Measurements from ENCODE around the gene EHBP1.

EHBP1 gene

DNA sequence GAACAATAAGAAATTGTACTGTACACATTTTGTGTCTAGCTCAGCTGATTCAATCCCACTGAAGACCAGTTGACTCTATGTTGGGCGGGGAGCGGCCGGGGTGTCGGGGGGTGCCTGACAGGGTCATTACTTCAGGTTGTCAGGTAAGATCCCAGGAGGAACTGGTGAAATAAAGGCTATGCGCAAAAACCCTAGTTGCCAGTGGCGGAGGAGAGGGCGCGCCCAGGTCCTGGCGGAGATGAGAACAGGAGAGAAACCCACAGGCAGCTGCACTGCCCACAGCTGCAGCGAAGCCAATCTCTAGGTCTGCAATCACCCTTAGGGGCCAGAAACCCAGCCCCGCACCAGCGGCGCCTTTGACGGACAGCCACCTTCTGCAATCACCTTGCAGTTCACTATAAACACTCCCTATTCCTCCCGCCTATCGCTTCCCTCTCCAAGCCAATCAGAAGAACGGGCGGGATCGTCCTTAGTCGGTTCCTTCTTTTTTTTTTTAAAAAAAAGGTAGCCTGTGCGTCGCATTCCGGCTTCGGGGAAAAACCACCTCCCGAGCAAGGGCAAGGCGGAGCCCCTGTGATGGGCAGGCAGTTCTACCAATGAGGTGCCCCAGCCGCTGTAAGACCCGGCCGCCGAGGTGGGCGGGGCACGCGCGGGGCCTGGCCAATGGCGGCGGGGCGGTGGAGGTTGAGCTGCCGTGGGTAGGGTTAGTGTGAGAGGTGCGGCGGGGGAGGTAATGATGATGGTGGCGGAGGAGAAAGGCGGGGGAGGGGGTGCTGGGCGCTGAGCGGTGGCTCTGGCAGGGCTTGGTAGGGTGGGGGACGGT lies at the start of gene EHBP1:
TSS of gene EHBP1 (plus strand) at position 707 of the 823 bp plus-strand sequence. CDS start 1,479 bp downstream, outside the sequence.
- peak; percentile 99 for DNase-seq

DNA sequence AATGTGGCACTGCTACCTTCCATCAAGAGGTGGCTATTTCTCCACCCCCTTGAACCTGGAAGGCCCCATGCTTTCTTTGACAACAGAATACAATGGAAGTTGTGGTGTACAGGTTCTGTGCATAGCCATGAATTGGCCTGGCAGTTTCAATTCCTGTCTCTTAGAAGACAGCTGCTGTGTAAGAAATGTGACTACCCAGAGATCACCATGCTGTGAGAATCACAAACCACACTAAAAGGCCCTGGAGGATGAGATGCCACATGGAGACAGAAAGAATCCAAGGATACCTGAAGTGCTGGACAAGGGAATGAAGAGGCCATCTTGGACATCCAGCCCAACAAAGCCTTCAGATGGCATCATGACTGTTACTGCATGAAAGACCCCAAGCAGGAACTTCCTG lies 47.7 kb upstream of the EHBP1 start:
- DNase-seq = no peak

GRCh38 chr2:62658891-62659290 lies 46.6 kb upstream of the EHBP1 start:
- no peak for DNase-seq

DNA sequence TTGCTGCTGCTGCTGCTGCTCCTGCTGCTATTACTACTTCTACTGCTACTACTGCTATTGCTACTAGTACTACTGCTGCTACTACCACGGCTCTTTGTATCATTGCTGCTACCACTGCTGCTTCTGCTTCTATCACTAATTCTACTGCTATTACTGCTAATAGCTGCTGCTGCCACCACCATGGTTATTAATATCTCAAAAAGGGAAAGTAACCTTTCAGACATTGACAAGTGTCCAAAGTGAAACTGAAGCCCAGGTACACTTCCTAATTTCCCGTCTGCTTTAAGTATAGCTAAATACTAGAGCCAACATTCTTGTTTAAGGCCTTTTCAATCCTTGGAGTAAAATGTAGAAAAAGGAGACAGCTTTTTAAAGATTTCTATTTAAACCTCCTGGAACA lies 45.4 kb upstream of the EHBP1 start:
- DNase-seq = no peak

GRCh38 chr2:62660582-62661262 lies 44.8 kb upstream of the EHBP1 start:
- no peak for DNase-seq

- DNase-seq = no peak
Observed at GRCh38 chr2:62661263-62661635, 44.3 kb upstream of the EHBP1 start.

DNA sequence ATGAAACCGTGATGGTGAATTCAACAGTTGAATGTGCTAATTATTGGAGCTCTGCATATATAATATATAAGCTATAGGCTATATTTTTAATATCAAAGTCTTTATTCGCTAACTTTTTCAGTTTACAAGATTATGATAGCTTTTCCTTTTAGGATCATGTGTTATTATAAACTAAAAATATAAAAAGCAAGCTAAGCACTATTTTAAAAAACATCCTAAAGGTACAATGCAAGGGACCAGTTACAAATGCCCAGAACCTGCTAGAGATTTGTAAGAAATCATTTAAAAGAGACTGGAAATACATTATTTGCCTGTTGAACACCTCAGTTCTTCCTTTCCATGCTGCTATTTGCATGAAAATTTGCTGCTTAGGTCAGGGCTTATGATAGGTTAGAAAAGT lies 43.4 kb upstream of the EHBP1 start:
- DNase-seq = no peak

DNA sequence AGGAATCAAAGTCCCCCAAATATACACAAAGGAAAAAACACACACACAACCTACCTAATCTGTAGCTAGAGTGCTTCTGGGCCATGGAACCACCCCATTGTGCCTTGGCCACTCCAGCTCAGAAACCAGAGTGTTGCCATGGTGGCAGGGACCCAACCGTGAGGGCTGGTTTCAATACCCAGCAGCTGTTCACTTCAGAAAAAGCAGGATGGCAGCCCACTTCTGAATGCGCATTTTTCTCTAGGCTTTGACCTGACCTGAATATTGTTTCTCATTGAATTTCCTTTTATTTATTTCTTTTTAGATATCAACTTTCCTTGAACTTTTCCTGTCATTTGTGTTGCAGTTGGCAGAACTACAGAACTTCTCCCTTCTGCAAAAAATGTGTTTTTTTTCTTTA lies 43.0 kb upstream of the EHBP1 start:
- no peak for DNase-seq

GRCh38 chr2:62663411-62663810 lies 42.1 kb upstream of the EHBP1 start:
- no peak for DNase-seq

DNA sequence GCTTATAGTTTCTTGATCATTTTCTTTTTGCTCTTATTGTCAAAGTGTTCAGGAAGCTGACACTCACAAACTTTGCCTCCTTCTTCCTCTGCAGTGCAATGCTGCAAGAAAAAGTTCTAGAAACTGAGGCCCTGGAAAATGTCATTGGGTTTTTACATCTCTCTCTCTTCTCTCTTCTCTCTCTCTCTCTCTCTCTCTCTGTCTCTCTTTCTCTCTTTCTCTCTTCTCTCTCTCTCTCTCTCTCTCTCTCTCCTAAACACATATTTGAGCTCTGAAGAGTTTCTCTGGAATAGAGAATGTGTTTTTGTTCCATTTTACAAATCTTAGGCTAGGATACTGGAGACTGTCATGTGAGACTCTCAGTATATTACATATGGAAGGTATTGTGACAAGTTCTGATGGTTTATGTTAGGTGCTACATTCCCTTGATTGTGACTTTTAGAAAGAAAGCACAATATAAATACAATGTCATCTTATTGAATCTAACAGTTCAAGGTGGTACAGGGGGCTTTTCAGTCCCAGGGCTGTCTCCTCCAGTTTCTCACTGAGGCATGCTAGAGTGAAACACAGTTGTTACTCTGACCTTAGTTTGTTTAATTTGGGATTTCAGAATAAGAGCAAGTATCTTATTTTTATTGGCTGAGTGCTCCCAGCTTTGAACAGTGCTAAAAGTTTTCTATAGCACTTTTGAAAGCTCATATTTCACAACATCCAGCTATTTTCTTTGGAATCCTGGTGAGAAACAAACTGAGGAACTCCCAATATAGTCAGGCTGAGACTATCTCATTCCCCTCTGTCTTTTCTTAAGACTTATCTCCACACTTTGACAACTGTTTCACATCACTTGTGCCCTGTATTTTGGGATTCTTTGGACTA lies 41.4 kb upstream of the EHBP1 start:
- no peak for DNase-seq

GRCh38 chr2:62665446-62665845 lies 40.1 kb upstream of the EHBP1 start:
- DNase-seq = no peak

DNA sequence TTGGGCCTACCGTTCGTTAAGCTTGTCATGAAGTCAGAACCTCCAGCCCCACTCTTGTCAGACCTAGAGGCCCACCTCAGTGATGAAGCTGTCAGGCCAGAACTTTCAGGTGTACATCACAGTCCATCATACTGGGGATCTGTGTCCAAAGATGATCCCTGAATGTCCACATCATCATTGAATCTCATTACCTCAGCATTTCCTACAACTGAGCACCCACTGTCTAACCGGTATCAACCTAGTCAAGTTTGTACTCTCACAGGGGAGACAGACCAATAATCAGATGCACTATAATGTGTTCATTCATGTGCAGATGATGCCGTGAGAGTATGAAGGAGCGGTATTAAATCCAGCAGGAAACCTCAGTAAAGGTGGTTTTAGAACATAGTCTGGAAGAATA lies 36.3 kb upstream of the EHBP1 start:
- no peak for DNase-seq

DNA sequence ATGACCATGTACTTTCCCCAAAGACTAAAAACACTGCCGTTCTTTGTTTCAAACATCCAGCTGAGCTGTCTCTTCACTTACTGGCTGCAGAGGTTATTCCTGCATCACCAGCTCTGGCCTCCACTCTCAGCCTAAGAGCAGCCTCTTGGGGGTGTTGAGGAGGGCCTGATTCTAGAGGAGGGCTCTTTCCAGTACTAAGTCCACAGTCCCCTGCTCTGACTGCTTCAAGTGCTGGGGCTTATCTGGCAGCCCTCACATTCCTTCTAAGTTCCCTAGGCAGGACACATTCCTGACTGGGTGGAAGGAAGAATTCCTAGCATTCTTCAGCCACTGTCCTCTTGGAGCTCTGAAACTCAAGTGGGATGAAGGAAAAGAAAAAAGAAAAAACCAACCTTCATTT lies 32.9 kb upstream of the EHBP1 start:
- no peak for DNase-seq

DNA sequence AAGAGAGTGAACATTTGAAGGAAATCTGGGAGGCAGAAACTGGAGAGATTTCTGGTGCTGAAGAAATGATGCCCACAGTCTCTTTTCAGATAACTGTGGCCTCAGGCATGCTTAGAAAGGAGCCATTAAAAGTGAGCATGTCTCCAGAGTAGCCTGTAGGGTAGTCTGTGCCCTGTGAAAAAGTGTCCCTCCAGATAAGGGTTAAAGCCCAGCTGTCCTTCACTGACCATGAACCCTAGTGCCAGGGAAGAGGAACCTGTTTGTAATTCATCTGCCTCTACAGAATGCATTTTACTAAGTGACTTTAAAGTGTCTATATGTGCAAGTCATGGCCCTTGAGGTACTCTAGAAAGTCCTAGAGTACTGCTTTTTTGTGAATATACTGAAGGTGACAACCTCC lies 30.5 kb upstream of the EHBP1 start:
- DNase-seq = no peak

DNA sequence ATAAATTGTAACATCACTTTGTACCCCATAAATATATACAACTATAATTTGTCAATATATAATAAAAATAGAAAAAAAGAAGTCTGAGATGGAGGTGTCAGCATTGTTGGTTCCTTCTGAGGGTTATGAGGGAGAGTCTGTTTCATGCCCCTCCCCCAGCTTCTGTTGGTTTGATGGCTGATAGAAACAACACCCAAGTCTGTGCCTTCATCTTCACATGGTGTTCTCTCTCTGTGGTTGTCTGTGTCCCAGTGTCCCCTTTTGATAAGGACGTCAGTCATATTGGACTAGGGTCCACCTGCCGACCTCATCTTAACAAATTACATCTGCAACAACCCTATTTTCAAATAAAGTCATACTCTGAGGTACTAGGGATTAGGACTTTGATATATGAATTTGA lies 20.3 kb upstream of the EHBP1 start:
- DNase-seq = no peak

DNA sequence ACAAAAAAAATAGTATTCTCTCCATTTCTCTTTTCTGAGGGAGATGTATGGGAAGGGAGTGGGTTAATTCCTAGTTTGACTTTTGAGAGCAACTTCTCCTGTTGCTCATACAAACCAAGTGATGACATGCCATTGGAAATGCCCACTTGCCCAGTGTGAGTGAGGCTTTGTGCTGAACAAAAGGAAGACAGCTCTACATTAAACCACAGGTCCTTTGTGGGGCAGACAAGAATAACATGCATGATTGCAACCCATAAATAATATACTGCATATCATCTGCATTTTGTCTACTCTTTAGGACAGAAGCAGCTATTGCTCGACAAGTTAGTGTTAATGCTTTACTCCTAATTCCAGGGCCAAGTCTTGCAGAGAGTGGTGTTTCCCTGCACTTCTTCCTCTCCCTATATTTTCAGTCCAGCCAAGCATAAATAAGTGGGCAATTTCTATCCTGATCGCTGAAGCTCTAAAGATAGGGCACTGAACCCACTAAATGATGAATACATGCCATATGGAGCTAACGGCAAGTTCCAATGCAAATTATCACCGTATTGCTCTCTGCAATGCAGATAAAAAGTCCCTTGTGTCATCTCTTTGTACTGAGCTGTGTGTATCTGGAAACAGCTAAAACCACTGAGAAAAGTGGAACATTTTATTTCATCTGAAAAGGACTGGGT lies 19.4 kb upstream of the EHBP1 start:
- DNase-seq = no peak

DNA sequence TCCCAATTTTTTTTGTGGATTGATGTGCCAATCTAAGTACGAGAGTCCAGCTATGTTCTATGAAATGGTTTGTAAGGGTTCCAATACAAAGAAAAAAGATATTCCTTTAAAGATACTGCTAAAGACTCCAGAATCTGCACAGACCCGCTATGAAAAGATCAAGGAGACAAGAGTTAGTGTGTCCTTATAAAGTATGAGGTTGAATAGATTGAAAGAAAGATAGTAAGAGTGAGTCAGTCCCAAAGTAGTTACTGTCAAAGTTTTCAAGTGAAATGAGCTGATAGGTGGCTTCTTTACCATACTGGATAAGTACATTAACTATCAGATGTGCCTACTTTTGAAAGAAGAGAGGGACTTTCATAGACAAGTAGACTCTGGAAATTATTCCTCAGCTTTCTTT lies 17.9 kb upstream of the EHBP1 start:
- DNase-seq = no peak

- no peak for DNase-seq
Observed at GRCh38 chr2:62688771-62689170, 16.7 kb upstream of the EHBP1 start.

DNA sequence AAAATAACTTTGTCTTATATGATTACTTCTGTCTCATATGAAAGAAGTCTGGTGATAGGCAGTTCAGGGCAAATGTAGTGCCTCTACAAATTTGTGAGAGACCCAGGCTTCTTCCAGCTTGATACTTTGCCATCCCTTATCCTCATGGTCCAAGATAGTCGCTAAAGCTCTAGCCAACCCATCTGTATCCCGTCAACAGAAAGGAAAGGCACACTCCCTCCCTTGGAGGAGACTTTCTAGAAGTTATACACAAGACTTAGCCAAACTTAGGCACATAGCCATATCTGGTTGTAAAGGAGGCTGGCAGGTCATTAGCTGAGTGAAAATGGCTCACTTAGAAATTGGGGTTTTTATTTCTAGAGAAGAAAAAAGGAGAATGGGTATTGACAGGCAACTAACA lies 14.3 kb upstream of the EHBP1 start:
- no peak for DNase-seq

DNA sequence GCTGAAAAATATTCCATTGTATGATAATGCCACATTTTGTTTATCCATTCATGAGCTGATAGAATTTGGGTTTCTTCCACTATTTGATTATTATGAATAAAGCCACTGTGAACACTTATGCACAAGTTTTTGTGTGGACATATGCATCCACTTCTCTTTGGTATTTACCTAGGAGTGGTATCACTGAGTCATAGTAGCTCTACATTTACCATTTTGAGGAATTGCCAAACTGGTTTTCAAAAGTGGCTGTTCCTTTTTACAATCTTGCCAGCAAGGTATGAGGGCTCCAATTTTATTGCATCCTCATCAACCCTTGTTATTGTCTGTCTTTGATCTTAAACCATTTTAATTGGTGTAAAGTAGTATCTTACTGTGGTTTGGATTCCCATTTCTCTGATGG lies 13.3 kb upstream of the EHBP1 start:
- no peak for DNase-seq

GRCh38 chr2:62698653-62699052 lies 6.9 kb upstream of the EHBP1 start:
- no peak for DNase-seq

GRCh38 chr2:62704654-62705006 lies 883 bp upstream of the EHBP1 start:
- DNase-seq = no peak
